Peyer's patch (tissue), 4 donors: ENCODE data around the gene PTTG1IP. TPM values are rescaled to one million over a fixed set of nuclear protein-coding genes. Genes with fewer than 3 reads are reported as not detected.

Experiments used
- DNase-seq, 3 donors: peaks; one replicate each; pipeline ENCODE4 v3.0.0-alpha.2; 2017 to 2019
- H3K27ac ChIP-seq, 4 donors: fragments of 200-600 bp; sonication (generic); one replicate each; pipeline ENCODE4 v1.5.1; 2016 to 2019
- H3K27me3 ChIP-seq, 2 donors: fragments of 200-600 bp; sonication (generic); one replicate each; pipeline ENCODE4 v1.5.1; 2019
- H3K36me3 ChIP-seq, 3 donors: fragments of 200-600 bp; sonication (generic); one replicate each; pipeline ENCODE4 v1.5.1; 2016 to 2019
- H3K4me1 ChIP-seq, 4 donors: fragments of 200-600 bp; sonication (generic); one replicate each; pipeline ENCODE4 v1.5.1; 2016 to 2019
- H3K4me3 ChIP-seq, 4 donors: fragments of 200-600 bp; sonication (generic); 1 replicate in 3 of 4; 2 replicates in 1 of 4; pipeline ENCODE4 v1.5.1; 2016 to 2019; ENCODE audit warnings: mild to moderate bottlenecking in 1 of 4
- H3K9me3 ChIP-seq, 4 donors: fragments of 200-600 bp; sonication (generic); one replicate each; pipeline ENCODE4 v1.5.1; 2016 to 2019; ENCODE audit warnings: mild to moderate bottlenecking in 1 of 4
- CTCF ChIP-seq, 6 experiments: fragments of 450-650 bp in 4 of 6; fragments of 200-600 bp in 2 of 6; sonication (generic) in 1 of 6; IDR thresholded peaks; one replicate each; pipeline ENCODE4 v1.5.1; 2017 to 2019; ENCODE audit warnings: antibody characterized with exemption in 6 of 6, mild to moderate bottlenecking in 3 of 6, moderate library complexity in 1 of 6
- POLR2A ChIP-seq, 2 donors: fragments of 450-650 bp; IDR thresholded peaks; one replicate each; pipeline ENCODE4 v1.5.1; 2017; ENCODE audit warnings: antibody characterized with exemption in 2 of 2, mild to moderate bottlenecking in 2 of 2, moderate library complexity in 2 of 2
- total RNA-seq, 4 donors: library from RNA; depleted of rRNA; stranded (reverse); fragments of >200 nt; gene quantifications; one replicate each; pipeline ENCODE4 v1.1.0, GENCODE V29; 2016

The PTTG1IP gene
- total RNA-seq, 4 donors from 2014 or later = 69.3 to 495 (median 390) TPM

GRCh38 chr21:44892536-44893277 lies 19.2 kb upstream of the PTTG1IP start:
- H3K36me3 ChIP-seq = no peaks in the 10 kb centered on the region
- H3K4me3 ChIP-seq = no peak overlapping the region
- H3K27me3 ChIP-seq = no peaks in the 10 kb centered on the region
- DNase-seq = peak; percentile 73 to 89 (median 79)
- H3K9me3 ChIP-seq = no peaks in the 10 kb centered on the region
- TF ChIP-seq POLR2A (IDR thresholded peaks at IDR 0.05) (no peak), CTCF (IDR thresholded peaks at IDR 0.05) (peak; percentile 78 to 87 (median 82))
- H3K4me1 ChIP-seq = peaks cover 0 to 13% (median 2%) of the 10 kb centered on the region in 4 donors
- H3K27ac ChIP-seq = no peak overlapping the region

- no peak for TF ChIP-seq POLR2A (IDR thresholded peaks at IDR 0.05)
- TF ChIP-seq CTCF (IDR thresholded peaks at IDR 0.05) = no peak
- Histone ChIP-seq H3K4me3 (no peak overlapping the region), H3K36me3 (no peaks in the 10 kb centered on the region), H3K4me1 (peaks cover 0 to 8% (median 0%) of the 10 kb centered on the region in 4 donors), H3K9me3 (no peaks in the 10 kb centered on the region), H3K27me3 (no peaks in the 10 kb centered on the region), H3K27ac (no peak overlapping the region)
- no peak for DNase-seq
These were observed 18.6 kb upstream of the PTTG1IP start for GRCh38 chr21:44892095-44892494.

GRCh38 chr21:44891631-44892031 lies 18.1 kb upstream of the PTTG1IP start:
- DNase-seq = no peak
- TF ChIP-seq POLR2A (IDR thresholded peaks at IDR 0.05) = no peak
- TF ChIP-seq CTCF (IDR thresholded peaks at IDR 0.05) = no peak
- H3K4me3 ChIP-seq = no peak overlapping the region
- no peak overlapping the region for H3K27ac ChIP-seq
- H3K27me3 ChIP-seq = no peaks in the 10 kb centered on the region
- peaks cover 0 to 3% (median 0%) of the 10 kb centered on the region in 4 donors for H3K4me1 ChIP-seq
- no peaks in the 10 kb centered on the region for H3K9me3 ChIP-seq
- no peaks in the 10 kb centered on the region for H3K36me3 ChIP-seq

GRCh38 chr21:44890961-44891541 lies 17.6 kb upstream of the PTTG1IP start:
- no peak for DNase-seq
- H3K4me3 ChIP-seq = no peak overlapping the region
- H3K27ac ChIP-seq = no peak overlapping the region
- H3K36me3 ChIP-seq = no peaks in the 10 kb centered on the region
- no peaks in the 10 kb centered on the region for H3K4me1 ChIP-seq
- no peak for TF ChIP-seq POLR2A (IDR thresholded peaks at IDR 0.05)
- no peaks in the 10 kb centered on the region for H3K9me3 ChIP-seq
- H3K27me3 ChIP-seq = no peaks in the 10 kb centered on the region

GRCh38 chr21:44890338-44890931 lies 16.9 kb upstream of the PTTG1IP start:
- no peaks in the 10 kb centered on the region for H3K36me3 ChIP-seq
- H3K4me3 ChIP-seq = no peak overlapping the region
- no peak for DNase-seq
- H3K4me1 ChIP-seq = no peaks in the 10 kb centered on the region
- no peak for TF ChIP-seq CTCF (IDR thresholded peaks at IDR 0.05)
- no peak for TF ChIP-seq POLR2A (IDR thresholded peaks at IDR 0.05)
- no peak overlapping the region for H3K27ac ChIP-seq
- H3K9me3 ChIP-seq = no peaks in the 10 kb centered on the region
- no peaks in the 10 kb centered on the region for H3K27me3 ChIP-seq
